Neural progenitor cell (in vitro differentiated cells): ENCODE measurements around the gene SELENOM.

Experiments
- EZH2 ChIP-seq: fragments of 200-600 bp; sonication (generic); IDR thresholded peaks from 2 replicates; pipeline ENCODE4 v1.6.1; 2017; ENCODE audit warnings: antibody characterized with exemption, mild to moderate bottlenecking, moderate library complexity
- TF ChIP-seq, protein P1 (sequence below): fragments of 200-600 bp; sonication (generic); IDR thresholded peaks from 2 replicates; pipeline ENCODE4 v1.5.1; 2017; ENCODE audit warnings: antibody characterized with exemption, mild to moderate bottlenecking

DNA sequence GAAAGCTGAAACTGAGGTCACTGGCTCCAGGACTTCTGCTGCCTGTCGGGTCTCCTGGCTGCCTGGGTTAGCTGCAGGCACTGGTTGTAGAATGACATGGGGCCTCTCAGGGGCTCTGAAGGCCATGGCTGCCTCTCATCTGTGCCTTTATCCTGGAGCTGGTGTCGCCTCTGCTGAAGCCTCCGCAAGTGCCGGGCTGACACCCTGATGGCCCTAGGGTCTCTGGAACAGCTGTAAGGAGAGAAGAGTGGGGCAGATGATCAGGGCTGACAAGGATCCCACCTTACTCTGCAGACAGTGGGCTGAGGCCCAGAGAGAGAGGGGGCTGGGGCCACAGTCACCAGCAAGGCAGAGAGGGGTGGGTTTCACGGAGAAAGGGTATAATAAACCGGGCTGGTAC lies 28.3 kb upstream of the SELENOM start:
- TF ChIP-seq, protein P1, sequence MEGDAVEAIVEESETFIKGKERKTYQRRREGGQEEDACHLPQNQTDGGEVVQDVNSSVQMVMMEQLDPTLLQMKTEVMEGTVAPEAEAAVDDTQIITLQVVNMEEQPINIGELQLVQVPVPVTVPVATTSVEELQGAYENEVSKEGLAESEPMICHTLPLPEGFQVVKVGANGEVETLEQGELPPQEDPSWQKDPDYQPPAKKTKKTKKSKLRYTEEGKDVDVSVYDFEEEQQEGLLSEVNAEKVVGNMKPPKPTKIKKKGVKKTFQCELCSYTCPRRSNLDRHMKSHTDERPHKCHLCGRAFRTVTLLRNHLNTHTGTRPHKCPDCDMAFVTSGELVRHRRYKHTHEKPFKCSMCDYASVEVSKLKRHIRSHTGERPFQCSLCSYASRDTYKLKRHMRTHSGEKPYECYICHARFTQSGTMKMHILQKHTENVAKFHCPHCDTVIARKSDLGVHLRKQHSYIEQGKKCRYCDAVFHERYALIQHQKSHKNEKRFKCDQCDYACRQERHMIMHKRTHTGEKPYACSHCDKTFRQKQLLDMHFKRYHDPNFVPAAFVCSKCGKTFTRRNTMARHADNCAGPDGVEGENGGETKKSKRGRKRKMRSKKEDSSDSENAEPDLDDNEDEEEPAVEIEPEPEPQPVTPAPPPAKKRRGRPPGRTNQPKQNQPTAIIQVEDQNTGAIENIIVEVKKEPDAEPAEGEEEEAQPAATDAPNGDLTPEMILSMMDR: no peak
- no peak for TF ChIP-seq EZH2
